Naive thymus-derived CD4-positive, alpha-beta T cell (primary cell): ENCODE measurements around the gene LGALS8. TPM values are rescaled to one million over a fixed set of nuclear protein-coding genes. Genes with fewer than 3 reads are reported as not detected.
"Not testable (repeated sequence)": the region's sequence is repeated elsewhere in the genome, so short reads cannot be mapped to it uniquely, and the experiment has no call there.

Experiments
- ATAC-seq: fragments of 150-1000 bp; cut with Tn5 transposase; 2 replicates; pipeline ENCODE4 v1.10.0; 2021; ENCODE audit warnings: mild to moderate bottlenecking, moderate library complexity
- CTCF ChIA-PET: fragments of 350-600 bp; sonication (Branson Sonifier 250); formaldehyde crosslinking; loops from one replicate; lab custom pipeline; 2021; ENCODE audit warnings: antibody characterized with exemption; lab: Charles Lee
- POLR2A ChIA-PET: fragments of 350-600 bp; sonication (Branson Sonifier 250); formaldehyde crosslinking; loops from one replicate; lab custom pipeline; 2021; ENCODE audit warnings: antibody characterized with exemption, inconsistent platforms; lab: Charles Lee
- DNase-seq, 9 donors: peaks; one replicate each; pipeline versions ENCODE4 v3.0.0 to v3.0.0-alpha.2; 2020 to 2022; ENCODE audit warnings: mixed read lengths in 1 of 9
- H3K27ac ChIP-seq: one replicate; pipeline ENCODE4 v1.7.0; 2013; ENCODE audit warnings: mild to moderate bottlenecking, low read depth, low read length, moderate library complexity
- H3K27me3 ChIP-seq, 2 donors: one replicate each; pipeline ENCODE4 v1.7.0; 2013; ENCODE audit warnings: low read length in 2 of 2, mild to moderate bottlenecking in 2 of 2, moderate library complexity in 2 of 2; ENCODE audit not compliant: control insufficient read depth in 2 of 2, insufficient read depth in 2 of 2
- H3K36me3 ChIP-seq, 3 experiments: 1 replicate in 2 of 3; 2 replicates in 1 of 3; pipeline ENCODE4 v1.7.0; 2013; ENCODE audit warnings: low read length in 3 of 3, mild to moderate bottlenecking in 3 of 3, moderate library complexity in 1 of 3; ENCODE audit not compliant: insufficient read depth in 3 of 3, control insufficient read depth in 2 of 3
- H3K4me1 ChIP-seq, 2 donors: one replicate each; pipeline ENCODE4 v1.7.0; 2013; ENCODE audit warnings: low read length in 2 of 2, mild to moderate bottlenecking in 2 of 2, moderate library complexity in 1 of 2; ENCODE audit not compliant: control insufficient read depth in 2 of 2, insufficient read depth in 2 of 2
- H3K4me3 ChIP-seq: 2 replicates; pipeline ENCODE4 v1.7.0; 2013; ENCODE audit warnings: mild to moderate bottlenecking, low read length
- H3K9me3 ChIP-seq, 3 experiments: 1 replicate in 2 of 3; 2 replicates in 1 of 3; pipeline ENCODE4 v1.7.0; 2013; ENCODE audit warnings: low read length in 3 of 3; ENCODE audit not compliant: control insufficient read depth in 2 of 3
- H3K27ac Mint-ChIP-seq, 9 donors: one replicate each; pipeline ENCODE4 v1.8.0; 2020 to 2022; ENCODE audit warnings: mixed read lengths in 9 of 9, mild to moderate bottlenecking in 8 of 9, moderate library complexity in 5 of 9, inconsistent platforms in 2 of 9
- H3K27me3 Mint-ChIP-seq, 5 donors: one replicate each; pipeline ENCODE4 v1.8.0; 2021 to 2022; ENCODE audit warnings: mixed read lengths in 5 of 5, mild to moderate bottlenecking in 1 of 5
- H3K36me3 Mint-ChIP-seq, 5 donors: one replicate each; pipeline ENCODE4 v1.8.0; 2020 to 2022; ENCODE audit warnings: mixed read lengths in 5 of 5, mild to moderate bottlenecking in 3 of 5, inconsistent platforms in 1 of 5
- H3K4me1 Mint-ChIP-seq, 7 donors: one replicate each; pipeline ENCODE4 v1.8.0; 2020 to 2022; ENCODE audit warnings: mixed read lengths in 7 of 7, mild to moderate bottlenecking in 3 of 7, inconsistent platforms in 1 of 7
- H3K4me3 Mint-ChIP-seq, 10 donors: one replicate each; pipeline ENCODE4 v1.8.0; 2020 to 2022; ENCODE audit warnings: mild to moderate bottlenecking in 10 of 10, mixed read lengths in 10 of 10, moderate library complexity in 6 of 10, inconsistent platforms in 2 of 10
- H3K9me3 Mint-ChIP-seq, 11 donors: one replicate each; pipeline ENCODE4 v1.8.0; 2020 to 2022; ENCODE audit warnings: mixed read lengths in 11 of 11, mild to moderate bottlenecking in 4 of 11, inconsistent platforms in 1 of 11, moderate library complexity in 1 of 11
- intact Hi-C, 2 donors: fragments of 100-400 bp; cut with micrococcal nuclease; formaldehyde crosslinking; loops; one replicate each; pipeline ENCODE4 v1.15.1; 2023
- polyA plus RNA-seq, 2 donors: library from polyadenylated mRNA; unstranded; fragments of 300-500 nt; fragmentation: Illumina TruSeq; gene quantifications; one replicate each; pipeline ENCODE4 v1.2.3, GENCODE V29; 2021
- total RNA-seq, 6 experiments: library from RNA in 5 of 6; stranded (reverse) in 5 of 6; gene quantifications; 1 replicate in 5 of 6; 2 replicates in 1 of 6; pipeline ENCODE4 v1.2.3 and lab custom pipeline; 2021 to 2026

The LGALS8 gene
- total RNA-seq (100 to 1,000 TPM; 114 to 143 (median 134) TPM), polyA plus RNA-seq (10 to 100 TPM; 41.3 to 45.0 TPM), total RNA-seq (lab: John Stamatoyannopoulos, UW) (147 reads per million, percentile 90 among the genes with 10 or more reads in this experiment)

GRCh38 chr1:236523704-236524141 lies at the start of gene LGALS8:
LGALS8 (plus strand) TSS chr1:236523982; CDS start chr1:236526071, 2,089 bp downstream.
- peak within 1 kb of the TSS; percentile 93 to 100 (median 99) for H3K4me3 Mint-ChIP-seq
- H3K4me1 Mint-ChIP-seq: peaks cover 8 to 38% (median 35%) of the 10 kb centered on the region in 7 donors
- peaks cover 5 to 26% (median 18%) of the 10 kb centered on the region in 5 donors for H3K36me3 Mint-ChIP-seq
- Histone ChIP-seq H3K27me3 (no peaks in the 10 kb centered on the region), H3K4me1 (peaks cover 4 to 5% of the 10 kb centered on the region in 2 donors), H3K27ac (peak within 1 kb of the TSS; percentile 87), H3K9me3 (no peaks in the 10 kb centered on the region), H3K4me3 (peak within 1 kb of the TSS; percentile 70), H3K36me3 (peaks cover 0 to 22% (median 5%) of the 10 kb centered on the region in 3 experiments)
- peak within 1 kb of the TSS; percentile 97 to 99 (median 98) for H3K27ac Mint-ChIP-seq
- ChIA-PET POLR2A (interaction anchor here (1.0 kb wide), 1 partner anchor 21 kb away, joined by 3 read pairs; no protein-coding TSS in a partner anchor), CTCF (no interaction called here)
- peaks cover 0 to 3% (median 0%) of the 10 kb centered on the region in 11 donors for H3K9me3 Mint-ChIP-seq
- DNase-seq (peak; percentile 68 to 87 (median 83)), ATAC-seq (peak; percentile 90)
- intact Hi-C loops: loop anchor here (1.0 to 5.0 kb wide), 12 partner anchors 7 to 1019 kb away; partner anchors contain the start of genes HEATR1 (in 2 of the 2), MTR (in 2 of the 2), B3GALNT2 (in 1 of the 2) and EDARADD (in 1 of the 2)
- H3K27me3 Mint-ChIP-seq: peaks cover 0 to 3% (median 0%) of the 10 kb centered on the region in 5 donors

GRCh38 chr1:236476019-236476418 lies 47.8 kb upstream of the LGALS8 start:
- no peak overlapping the region for H3K27ac Mint-ChIP-seq
- H3K4me1 Mint-ChIP-seq: peaks cover 0 to 4% (median 0%) of the 10 kb centered on the region in 7 donors
- Histone ChIP-seq H3K4me1 (no peaks in the 10 kb centered on the region), H3K36me3 (no peaks in the 10 kb centered on the region), H3K4me3 (no peak overlapping the region), H3K27ac (no peak overlapping the region), H3K9me3 (no peaks in the 10 kb centered on the region), H3K27me3 (no peaks in the 10 kb centered on the region)
- intact Hi-C loops: no loop called here
- DNase-seq (no peak), ATAC-seq (no peak)
- peaks cover 0 to 2% (median 0%) of the 10 kb centered on the region in 11 donors for H3K9me3 Mint-ChIP-seq
- H3K36me3 Mint-ChIP-seq: no peaks in the 10 kb centered on the region
- ChIA-PET POLR2A (no interaction called here), CTCF (interaction anchor here (1.0 kb wide), 1 partner anchor 9 kb away, joined by 3 read pairs; no protein-coding TSS in a partner anchor)
- H3K27me3 Mint-ChIP-seq: peaks cover 0 to 11% (median 0%) of the 10 kb centered on the region in 5 donors
- H3K4me3 Mint-ChIP-seq: no peak overlapping the region

- no peak overlapping the region for H3K4me3 ChIP-seq
- intact Hi-C loops: no loop called here
- H3K9me3 ChIP-seq: no peaks in the 10 kb centered on the region
- peaks cover 0 to 7% (median 0%) of the 10 kb centered on the region in 5 donors for H3K27me3 Mint-ChIP-seq
- no peaks in the 10 kb centered on the region for H3K36me3 Mint-ChIP-seq
- POLR2A ChIA-PET: no interaction called here
- H3K9me3 Mint-ChIP-seq: peaks cover 0 to 2% (median 0%) of the 10 kb centered on the region in 11 donors
- H3K4me1 Mint-ChIP-seq: no peaks in the 10 kb centered on the region
- H3K27me3 ChIP-seq: no peaks in the 10 kb centered on the region
- H3K36me3 ChIP-seq: no peaks in the 10 kb centered on the region
- ATAC-seq (no peak), DNase-seq (no peak)
- no peaks in the 10 kb centered on the region for H3K4me1 ChIP-seq
- H3K27ac ChIP-seq: no peak overlapping the region
- H3K4me3 Mint-ChIP-seq: no peak overlapping the region
- CTCF ChIA-PET: no interaction called here
- no peak overlapping the region for H3K27ac Mint-ChIP-seq
Measured at GRCh38 chr1:236480758-236481436, 42.9 kb upstream of the LGALS8 start.

DNA sequence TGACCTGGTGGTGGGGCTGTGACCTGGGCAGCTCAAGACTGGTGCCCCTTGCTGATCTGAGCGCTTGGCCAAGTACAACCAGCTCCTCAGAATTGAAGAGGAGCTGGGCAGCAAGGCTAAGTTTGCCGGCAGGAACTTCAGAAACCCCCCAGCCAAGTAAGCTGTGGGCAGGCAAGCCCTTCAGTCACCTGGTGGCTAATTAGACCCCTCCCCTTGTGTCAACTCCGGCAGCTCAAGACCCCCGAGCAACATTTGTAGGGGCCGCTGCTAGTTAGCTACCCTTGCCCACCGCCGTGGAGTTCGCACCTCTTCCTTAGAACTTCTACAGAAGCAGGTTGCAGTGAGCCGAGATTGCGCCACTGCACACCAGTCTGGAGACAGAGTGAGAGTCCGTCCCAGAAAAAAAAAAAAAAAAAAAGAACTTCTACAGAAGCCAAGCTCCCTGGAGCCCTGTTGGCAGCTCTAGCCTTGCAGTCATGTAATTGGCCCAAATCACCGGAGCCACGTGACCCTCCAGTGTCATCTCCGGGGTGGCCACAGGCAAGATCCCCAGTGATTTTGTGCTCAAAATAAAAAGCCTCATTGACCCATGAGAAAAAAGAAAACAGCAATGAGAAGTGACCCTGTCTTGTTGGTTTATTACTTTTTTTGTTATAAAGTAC lies 39.3 kb upstream of the LGALS8 start:
- H3K4me1 Mint-ChIP-seq: no peaks in the 10 kb centered on the region
- DNase-seq: no peak
- Histone ChIP-seq H3K27ac (no peak overlapping the region), H3K9me3 (no peaks in the 10 kb centered on the region), H3K4me1 (no peaks in the 10 kb centered on the region), H3K27me3 (no peaks in the 10 kb centered on the region), H3K36me3 (no peaks in the 10 kb centered on the region), H3K4me3 (no peak overlapping the region)
- no peak overlapping the region for H3K27ac Mint-ChIP-seq
- H3K36me3 Mint-ChIP-seq: no peaks in the 10 kb centered on the region
- ChIA-PET POLR2A (no interaction called here), CTCF (no interaction called here)
- H3K27me3 Mint-ChIP-seq: no peaks in the 10 kb centered on the region
- intact Hi-C loops: no loop called here
- no peak for ATAC-seq
- H3K4me3 Mint-ChIP-seq: no peak overlapping the region
- peaks cover 0 to 1% (median 0%) of the 10 kb centered on the region in 11 donors for H3K9me3 Mint-ChIP-seq

DNA sequence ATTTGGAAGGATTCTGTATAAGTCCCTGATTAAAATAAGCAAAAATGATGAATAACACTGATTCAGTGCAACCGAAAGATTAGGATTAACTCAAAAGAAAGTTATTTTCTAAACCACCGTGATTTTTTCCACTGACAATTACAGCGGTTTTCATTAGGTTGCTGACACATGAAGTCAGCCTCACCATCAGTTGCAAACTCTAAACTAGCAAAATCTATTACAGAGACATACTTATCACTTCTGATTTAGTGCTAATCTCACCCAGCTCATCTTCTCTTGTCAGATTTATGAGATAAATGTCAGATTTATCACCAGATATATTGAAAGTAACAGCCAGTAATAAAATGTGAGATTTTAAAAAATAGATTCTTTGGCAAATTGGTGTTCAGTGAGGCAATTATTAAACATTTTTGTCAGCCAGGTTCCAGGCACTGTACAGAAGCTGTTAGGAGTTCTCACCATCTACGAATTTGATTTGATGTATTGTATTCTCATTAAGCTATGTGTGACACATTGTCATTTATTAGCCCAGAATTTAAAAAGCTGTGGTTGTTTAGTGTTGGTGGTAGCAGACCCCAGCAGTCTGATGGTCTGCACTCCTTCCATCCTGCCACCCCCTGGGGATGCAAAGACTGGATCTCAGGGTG lies 37.3 kb upstream of the LGALS8 start:
- ChIA-PET POLR2A (interaction anchor here (0.6 kb wide), 1 partner anchor 35 kb away, joined by 4 read pairs; no protein-coding TSS in a partner anchor), CTCF (interaction anchor here (0.6 to 1.5 kb wide), 4 partner anchors 12 to 1930 kb away, joined by 3 to 9 read pairs (median 3); no protein-coding TSS in a partner anchor)
- H3K27me3 Mint-ChIP-seq: peaks cover 0 to 14% (median 11%) of the 10 kb centered on the region in 5 donors
- H3K9me3 ChIP-seq: no peaks in the 10 kb centered on the region
- H3K9me3 Mint-ChIP-seq: peaks cover 0 to 1% (median 0%) of the 10 kb centered on the region in 11 donors
- no peaks in the 10 kb centered on the region for H3K27me3 ChIP-seq
- no peak overlapping the region for H3K27ac Mint-ChIP-seq
- no peaks in the 10 kb centered on the region for H3K36me3 Mint-ChIP-seq
- H3K4me1 ChIP-seq: no peaks in the 10 kb centered on the region
- H3K4me3 ChIP-seq: no peak overlapping the region
- intact Hi-C loops: no loop called here
- H3K27ac ChIP-seq: no peak overlapping the region
- H3K4me1 Mint-ChIP-seq: peaks cover 5 to 8% (median 6%) of the 10 kb centered on the region in 7 donors
- DNase-seq (no peak), ATAC-seq (no peak)
- no peaks in the 10 kb centered on the region for H3K36me3 ChIP-seq
- no peak overlapping the region for H3K4me3 Mint-ChIP-seq

- intact Hi-C loops, H3K36me3 ChIP-seq, H3K9me3 ChIP-seq, H3K4me3 ChIP-seq, POLR2A ChIA-PET, H3K27me3 ChIP-seq, DNase-seq, H3K36me3 Mint-ChIP-seq, H3K4me3 Mint-ChIP-seq, H3K27ac ChIP-seq, H3K27ac Mint-ChIP-seq, H3K4me1 ChIP-seq, ATAC-seq, H3K9me3 Mint-ChIP-seq: not testable (repeated sequence)
- CTCF ChIA-PET: interaction anchor here (0.6 to 1.5 kb wide), 5 partner anchors 41 to 392 kb away, joined by 3 to 6 read pairs (median 4); no protein-coding TSS in a partner anchor
- Mint-ChIP-seq H3K4me1 (peaks cover 5 to 14% (median 7%) of the 10 kb centered on the region in 7 donors), H3K27me3 (peaks cover 0 to 25% (median 18%) of the 10 kb centered on the region in 5 donors)
Measured at GRCh38 chr1:236489161-236489560, 34.6 kb upstream of the LGALS8 start.
